ENCODE results near the gene ZNF132.
"Not testable (repeated sequence)": the region's sequence is repeated elsewhere in the genome, so short reads cannot be mapped to it uniquely, and the experiment has no call there.

The ZNF132 gene

DNA sequence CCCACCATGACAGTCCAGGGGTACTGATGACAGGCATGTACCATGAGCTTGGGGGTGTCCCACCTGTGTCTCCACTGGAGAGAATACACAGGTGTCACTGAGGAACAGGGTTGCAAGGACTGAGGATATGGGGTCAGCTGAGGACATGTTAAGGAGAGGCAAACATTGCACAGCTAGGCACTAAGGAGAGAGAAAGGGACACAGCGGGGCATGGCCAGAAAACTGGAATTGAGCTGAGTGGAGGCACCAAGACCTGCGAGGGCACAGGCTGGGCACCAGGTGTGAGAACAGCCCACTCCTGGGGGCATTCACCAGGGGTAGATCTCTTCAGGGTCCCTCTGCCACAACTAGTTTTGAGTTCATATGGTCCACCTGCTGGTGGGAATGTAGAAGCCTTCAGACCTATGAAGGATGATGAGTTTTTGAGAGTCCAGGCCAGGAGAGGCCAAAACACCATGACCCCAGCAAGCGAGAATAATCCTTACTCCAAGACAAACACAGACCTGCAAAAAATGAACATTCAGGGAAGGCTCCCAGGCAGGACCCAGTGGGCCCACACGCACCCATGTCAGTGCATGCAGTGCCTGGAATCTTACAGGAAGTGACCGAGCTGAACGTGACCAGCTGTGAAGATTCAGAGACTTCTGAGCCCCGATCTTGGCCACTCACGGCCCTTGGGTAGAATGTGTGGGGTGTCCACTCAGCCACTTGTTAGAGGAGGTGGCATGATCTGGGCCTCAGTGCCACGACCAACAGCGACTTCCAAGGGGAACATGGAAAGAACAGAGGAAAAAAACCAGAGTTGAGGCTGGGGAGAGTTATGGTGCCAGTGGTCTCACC, 32.9 kb downstream of the ZNF132 start:
- peak; percentile 58 for DNase-seq

DNA sequence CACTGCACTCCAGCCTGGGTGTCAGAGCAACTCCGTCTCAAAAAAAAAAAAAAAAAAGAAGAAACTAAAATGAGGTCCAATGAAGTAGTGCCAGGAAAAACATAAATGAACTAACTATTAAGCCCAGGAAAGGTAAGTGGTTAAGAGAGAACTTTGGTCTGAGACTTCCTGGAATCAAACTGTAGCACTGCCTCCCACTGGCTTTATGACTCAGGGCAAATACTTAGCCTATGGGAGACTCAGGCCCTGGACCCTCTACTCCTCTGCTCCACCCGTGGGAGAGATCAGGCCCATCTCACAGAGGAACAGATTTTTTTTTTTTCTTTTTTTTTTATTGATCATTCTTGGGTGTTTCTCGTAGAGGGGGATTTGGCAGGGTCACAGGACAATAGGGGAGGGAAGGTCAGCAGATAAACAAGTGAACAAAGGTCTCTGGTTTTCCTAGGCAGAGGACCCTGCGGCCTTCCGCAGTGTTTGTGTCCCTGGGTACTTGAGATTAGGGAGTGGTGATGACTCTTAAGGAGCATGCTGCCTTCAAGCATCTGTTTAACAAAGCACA, 36.0 kb downstream of the ZNF132 start:
- not testable (repeated sequence) for DNase-seq

DNA sequence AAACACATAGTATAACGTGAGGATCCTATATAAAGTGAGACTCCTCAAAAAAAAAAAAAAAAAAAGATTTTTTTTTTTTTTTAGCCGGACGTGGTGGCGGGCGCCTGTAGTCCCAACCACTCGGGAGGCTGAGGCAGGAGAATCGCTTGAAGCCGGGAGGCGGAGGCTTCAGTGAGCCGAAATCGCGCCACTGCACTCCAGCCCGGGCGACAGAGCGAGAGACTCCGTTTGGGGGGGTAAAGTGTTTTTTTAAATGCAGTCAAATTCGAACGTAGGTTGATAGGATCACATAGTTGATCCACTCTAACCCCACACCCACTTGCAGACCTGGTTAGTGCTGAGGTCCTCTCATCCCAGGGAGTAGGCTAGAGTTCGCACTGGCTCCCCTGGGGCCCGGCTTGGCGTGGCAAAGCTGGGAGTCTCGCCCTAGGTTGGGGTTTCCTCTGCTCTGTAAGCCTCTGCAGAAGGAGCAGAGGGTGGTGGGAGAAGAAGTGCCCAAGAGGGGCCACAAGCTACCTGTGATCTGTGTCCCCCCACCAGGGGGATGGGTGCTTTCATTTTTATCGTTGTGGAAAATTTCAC, 38.0 kb downstream of the ZNF132 start:
- no peak for DNase-seq

DNA sequence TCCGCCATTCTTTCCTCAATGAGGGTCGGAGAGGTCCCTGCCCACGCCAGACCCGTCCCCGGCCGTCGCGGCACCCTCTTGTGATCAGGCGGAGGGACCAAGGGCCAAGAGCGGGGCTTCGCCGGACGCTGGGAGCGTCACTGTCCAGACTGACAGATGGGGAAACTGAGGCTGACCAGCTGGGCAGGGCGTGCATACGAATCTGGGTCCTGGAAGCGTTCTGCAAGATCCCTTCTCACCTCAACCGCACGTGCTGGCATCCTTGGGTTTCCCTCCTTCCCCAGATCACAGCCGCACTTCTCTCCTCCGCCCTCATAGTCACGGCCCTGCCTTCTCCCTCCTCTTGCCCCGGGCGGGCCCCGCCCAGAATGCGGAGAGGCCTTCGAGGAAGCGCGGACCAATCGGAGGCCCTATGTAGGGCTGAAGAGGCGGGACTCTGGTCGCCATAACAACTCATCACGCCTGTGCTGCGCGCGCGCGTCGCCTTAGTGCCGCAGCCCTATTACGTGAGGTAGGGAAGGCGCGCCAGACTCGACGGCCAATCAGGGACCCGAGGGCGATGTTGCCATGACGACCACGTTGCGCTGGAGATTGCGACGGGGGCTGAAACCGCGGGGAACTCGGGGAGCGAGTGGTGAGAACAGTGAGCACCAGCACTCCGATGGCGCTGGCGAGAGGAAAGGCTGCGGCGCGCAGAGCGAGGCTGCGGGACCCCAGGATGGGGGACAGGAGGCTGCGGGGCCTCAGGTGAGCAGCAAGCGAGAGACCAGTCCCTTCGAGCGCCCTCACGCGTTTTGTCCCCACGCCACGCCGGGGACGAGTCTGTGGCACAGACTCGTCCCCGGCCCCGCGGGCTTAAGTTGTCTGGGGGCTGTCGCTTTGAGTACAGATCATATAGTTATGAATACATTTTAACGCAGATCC, 38.8 kb downstream of the ZNF132 start:
- DNase-seq, result peak; percentile 100

DNA sequence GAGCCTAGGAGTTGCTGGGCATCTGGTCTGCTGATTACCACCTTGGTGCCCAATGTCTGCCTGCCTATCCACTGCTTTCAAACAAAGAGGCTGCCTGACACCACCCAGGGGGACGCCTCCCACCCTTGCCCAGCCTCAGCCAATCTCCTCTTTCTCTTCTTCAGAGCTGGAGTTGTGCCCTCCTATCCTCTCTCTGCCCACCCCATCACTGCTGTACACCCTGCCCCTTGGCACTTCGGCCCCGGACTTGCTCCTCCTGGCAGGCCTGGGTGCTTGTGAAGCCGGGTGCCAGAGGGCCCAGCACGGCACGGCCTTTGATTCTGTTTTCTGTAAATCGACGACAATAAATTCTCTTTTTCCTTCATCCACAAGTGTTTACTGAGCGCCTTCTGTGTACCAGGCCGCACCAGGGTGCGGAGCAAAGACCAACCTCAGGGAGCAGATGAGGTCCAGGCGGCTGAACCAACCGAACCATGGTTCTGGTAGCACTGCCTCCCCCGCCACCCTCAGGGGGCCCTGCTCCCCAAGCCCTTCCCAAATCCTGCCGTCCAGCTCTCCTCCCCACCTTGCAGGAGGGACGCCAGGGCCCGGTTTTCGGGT, 39.5 kb downstream of the ZNF132 start:
- DNase-seq, result peak; percentile 45

DNA sequence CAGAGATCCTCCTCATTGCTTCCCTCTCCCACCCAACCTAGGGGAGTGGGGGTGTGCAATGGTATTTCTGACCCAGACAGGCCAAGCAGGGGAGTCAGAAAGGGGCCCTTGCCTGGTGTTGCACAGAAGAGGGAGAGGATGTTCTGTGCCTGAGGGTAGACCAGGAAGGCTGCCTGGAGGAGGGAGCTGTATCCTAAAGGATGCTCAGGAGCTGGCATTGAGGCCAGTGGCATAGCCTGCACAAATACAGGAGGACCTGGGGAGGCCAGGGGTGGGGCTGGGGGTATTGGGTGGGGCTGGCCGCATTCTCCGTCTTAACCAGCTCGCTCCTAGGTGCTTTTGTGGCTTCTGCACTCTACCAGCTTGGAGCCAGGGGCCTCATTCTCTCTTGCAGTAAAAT, 40.0 kb downstream of the ZNF132 start:
- DNase-seq, result no peak

DNA sequence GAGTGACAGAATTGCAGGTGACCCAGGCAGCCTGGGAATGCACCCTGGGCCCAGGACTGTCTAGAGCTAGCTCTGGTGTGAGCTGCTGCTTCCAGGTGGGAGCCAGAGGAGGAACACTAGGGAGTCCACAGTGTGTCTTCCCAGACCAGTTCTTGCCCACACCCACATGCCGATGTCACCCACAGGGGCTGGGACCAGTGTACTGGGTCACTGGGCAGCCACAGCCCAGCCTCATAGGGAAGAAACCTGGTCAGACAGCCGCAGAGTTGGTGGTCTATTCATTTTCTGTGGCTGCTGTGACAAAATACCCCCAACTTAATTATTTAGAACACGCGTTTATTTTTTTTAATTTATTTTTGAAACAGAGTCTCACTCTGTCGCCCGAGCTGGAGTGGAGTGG, 41.4 kb downstream of the ZNF132 start:
- DNase-seq, result no peak

DNA sequence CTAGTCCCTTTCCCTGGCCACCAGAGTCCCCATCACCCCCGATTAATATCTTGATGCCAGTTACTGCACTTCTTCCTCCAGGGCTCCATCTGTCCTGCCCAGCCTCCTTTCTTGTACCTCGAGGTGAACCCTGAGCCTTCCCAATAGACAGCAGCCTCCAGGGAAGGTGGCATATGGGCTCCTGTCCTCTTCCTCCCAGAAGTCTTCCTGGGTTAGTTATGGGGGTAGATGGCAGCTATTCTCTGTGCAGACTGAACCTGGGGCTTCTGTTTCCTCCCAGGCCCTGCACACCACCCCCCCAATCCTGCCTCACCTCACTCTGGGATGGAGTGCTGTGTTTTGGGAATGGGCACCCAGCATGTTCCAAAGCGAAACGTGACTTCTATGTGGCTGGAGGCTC, 41.9 kb downstream of the ZNF132 start:
- DNase-seq, result no peak

DNA sequence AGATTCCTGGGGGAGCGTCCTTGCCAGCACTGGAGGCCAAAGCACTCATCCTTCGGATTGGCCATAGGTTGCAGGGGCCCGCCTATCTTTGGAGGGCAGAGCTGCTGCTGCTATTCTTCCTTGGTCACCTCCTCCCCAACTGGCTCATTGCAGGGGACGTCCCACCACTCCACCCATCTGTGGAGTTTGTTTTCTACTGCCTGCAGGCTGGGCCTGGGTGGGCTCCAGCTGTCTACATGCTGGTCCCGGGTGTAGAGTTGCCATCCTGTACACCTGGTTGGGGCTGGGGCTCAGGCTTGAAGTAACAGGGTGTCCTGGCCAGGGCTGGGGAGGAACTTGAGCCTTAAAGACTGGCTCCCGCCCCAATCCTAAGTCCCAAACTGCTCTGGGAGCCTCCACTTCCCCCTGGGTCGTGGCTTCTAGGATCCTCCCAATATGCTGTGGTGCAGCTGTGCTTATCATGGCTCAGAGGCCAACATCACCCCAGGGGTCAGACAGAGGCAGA, 42.4 kb downstream of the ZNF132 start:
- peak; percentile 35 for DNase-seq

DNA sequence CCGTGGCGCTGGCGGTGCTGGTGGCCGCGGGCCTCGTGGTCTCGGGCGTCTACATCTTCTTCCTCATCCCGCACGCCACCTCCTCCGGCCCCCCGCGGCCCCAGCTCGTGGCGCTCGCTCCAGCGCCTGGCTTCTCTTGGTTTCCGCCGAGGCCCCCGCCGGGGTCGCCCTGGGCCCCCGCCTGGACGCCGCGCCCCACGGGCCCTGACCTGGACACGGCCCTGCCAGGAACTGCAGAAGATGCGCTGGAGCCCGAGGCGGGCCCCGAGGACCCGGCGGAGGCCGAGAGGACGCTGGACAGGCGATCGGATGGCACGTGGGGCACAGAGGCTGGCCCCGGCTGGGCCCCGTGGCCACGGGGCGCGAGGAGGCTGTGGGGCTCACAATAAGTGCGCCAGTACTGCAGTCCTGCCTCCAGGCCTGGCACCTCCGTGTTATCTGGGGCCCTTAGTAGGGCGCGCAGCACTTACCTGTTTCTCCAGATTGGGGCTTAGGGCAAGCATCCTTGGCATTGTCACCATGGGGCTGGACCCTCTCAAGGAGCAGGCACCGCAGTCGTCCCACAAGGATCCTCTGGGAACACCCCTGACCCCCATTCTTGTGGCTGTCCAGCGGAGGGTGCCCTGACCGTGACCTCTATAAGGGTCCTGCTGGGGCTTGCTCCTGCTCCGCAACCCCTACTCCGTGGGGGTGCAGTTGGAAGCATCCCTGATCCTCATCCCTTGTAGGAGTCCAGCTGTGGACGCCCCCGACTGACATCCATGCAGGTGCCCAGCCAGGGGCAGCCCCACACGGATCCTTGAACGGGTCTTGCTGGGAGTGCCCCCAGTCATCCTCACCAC, 43.0 kb downstream of the ZNF132 start:
- DNase-seq, result no peak

DNA sequence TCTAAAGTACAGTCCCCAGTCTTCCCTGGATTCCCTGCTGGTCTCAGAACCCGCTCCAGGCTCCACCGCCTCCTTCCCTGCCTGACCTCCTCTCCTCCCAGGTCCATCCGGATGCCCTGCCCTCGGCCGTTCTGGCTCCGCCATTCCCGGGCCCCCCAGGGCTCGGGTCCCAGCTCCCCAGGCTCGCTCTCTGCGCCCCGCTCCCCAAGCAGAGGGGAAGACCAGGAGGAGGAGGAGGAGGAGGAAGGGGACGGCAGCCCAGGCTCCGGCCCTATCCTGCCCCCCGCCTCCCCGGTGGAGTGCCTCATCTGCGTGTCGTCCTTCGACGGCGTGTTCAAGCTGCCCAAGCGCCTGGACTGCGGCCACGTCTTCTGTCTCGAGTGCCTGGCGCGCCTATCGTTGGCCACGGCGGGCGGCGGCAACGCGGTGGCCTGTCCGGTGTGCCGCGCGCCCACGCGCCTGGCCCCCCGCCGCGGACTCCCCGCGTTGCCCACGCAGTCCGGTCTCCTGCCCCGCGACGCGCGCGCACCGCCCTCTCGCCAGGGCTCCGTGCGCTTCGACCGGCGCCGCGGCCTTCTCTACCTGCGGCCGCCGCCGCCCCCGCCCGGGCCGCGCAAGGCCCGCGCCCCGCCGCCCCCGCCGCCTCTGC, 43.9 kb downstream of the ZNF132 start:
- peak; percentile 57 for DNase-seq

DNA sequence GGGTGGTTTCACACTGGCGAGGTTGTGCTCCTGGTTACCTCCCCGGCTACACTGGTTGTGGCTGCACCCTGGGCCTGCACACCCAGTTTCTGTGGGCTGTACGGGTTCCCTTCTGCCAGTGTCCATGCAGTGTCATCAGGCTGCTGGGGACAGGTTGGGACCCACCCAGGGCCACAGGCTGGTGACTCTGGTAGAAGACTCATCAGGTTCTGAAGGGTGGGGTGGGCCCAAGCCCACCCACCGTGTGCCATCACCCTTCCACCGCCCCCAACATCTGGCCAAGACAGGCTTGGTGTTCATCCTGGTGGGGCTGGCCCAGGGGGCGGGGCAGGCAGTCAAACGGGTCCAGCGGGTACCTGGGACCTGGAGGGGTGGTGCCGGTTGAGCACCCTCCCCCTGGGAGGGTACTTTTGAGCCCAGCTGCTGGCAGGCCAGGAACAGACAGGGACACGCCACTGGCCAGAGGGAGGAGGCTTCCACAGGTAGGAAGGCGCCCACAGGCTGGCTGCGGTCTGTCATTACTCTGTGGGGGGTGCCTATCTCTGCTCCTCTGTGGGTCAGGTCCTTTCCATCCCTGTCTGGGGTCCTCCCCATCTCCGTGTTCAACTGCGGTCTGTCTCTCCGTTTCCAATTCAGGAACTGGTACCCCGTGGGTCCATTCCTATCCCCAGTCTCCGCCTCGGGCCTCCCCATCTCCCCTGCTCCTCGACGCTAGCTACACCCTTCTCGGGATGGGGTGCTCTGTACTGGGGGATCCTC, 44.6 kb downstream of the ZNF132 start, which contains the start of gene RNF225:
Gene RNF225 (plus strand): TSS at position 437 of the 759 bp plus-strand sequence. CDS start 434 bp downstream, outside the sequence.
- DNase-seq, result peak; percentile 50

DNA sequence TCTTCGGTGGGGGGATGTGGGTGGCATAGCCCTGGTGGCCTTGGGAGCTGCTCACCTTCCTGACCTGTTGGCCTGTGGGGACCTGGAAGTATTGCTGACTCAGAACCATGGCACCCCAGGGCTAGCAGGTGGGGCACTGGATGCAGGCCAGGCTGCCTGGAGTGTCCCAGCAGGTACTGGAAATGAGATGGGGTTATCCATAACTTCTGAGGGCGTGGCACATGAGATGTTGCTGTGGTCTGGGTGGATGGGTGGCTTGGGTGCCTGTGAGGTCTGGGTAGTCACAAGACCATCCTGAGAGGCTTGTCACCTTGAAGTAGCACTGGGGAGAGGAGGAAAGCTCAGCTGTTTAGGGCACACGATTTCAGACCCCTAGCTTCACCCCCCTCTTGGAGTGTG, 45.1 kb downstream of the ZNF132 start:
- DNase-seq, result no peak

DNA sequence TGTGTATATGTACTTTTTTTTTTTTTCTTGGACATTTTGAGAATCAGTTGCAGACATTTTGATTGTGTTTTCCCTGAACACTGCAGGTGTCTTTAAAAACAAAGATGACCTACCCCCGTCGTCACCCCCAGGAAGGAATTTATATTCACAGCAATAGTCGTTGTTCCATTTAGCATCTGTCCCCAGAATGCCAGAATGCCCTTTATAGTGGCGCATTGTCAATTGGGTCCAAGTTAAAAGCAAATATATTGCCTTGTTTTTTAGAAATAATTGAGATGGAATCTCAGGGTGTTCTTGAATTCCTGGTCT, 46.3 kb downstream of the ZNF132 start:
- DNase-seq, result no peak

DNA sequence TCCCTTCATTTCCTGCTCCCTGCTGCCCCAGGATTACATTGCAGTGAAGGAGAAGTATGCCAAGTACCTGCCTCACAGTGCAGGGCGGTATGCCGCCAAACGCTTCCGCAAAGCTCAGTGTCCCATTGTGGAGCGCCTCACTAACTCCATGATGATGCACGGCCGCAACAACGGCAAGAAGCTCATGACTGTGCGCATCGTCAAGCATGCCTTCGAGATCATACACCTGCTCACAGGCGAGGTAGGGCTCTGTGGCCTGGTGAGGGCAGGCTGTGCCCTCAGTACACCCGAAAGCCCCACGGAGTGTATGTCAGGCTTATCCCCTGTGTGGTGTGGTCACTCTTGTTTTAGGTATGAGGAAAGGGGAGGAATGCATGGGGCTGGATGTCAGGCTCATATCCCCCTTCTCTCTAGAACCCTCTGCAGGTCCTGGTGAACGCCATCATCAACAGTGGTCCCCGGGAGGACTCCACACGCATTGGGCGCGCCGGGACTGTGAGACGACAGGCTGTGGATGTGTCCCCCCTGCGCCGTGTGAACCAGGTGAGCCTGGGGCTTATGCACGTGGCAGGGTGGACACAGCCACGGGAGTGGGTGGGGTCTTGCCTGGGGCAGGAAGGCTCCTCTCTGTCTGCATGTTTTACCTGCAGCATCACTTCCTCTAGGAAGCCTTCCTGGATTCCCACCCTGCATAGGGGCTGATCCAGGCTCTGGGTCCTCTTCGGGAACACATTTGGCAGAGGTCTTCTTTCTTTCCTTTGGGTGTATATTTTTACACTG, 46.8 kb downstream of the ZNF132 start:
- no peak for DNase-seq

DNA sequence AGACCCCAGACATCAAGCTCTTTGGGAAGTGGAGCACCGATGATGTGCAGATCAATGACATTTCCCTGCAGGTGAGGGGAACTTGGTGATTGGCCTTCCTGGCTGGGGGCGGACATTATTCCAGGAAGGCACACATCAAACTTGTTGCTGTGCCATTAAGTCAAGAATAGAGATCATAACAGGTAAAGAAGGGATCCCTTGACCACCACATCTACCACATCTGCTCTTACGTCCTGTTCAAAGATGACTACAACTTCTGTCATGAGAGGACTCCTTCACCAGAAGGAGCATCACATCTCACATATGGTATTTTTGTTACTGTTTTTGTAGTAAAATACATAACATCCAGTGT, 51.8 kb downstream of the ZNF132 start:
- no peak for DNase-seq

DNA sequence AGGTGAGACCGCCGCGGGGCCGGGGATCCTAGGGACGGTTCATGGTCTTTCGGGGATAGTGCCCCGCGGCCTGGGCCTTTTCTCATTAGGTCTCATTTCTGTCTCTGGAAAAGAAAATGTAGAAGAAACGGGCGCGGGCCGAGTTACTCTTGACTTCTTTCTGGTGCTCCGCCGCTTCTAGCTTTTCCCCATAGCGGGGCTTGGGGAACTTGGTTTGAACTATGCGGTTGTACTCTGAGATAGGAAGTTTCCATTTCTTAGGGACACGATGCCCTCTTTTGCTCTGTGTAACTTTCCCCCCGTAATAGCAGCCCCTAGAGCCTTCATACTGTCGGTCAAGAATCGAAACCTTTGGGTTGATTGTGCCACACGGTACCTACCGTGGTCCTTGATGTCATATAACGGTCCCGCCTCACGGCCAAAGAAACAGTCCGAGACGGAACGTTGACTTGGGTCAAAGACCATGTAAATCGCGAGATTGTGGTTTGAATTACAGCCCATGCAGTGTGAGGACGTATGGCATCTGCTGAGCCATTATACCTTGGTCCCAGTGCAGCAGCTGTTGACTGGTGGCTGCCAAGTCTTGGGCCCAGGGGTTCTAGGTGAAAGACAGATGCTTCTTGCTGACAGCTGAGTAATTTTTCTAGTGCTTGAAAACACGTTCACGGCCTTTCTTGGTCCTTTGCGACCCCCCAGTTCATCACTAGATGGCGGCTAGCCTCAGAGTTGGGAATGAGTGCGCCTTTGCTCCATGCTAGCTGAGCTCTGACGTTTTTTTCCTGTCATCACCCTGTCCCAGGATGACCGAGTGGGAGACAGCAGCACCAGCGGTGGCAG, 52.4 kb downstream of the ZNF132 start:
- DNase-seq, result peak; percentile 35

DNA sequence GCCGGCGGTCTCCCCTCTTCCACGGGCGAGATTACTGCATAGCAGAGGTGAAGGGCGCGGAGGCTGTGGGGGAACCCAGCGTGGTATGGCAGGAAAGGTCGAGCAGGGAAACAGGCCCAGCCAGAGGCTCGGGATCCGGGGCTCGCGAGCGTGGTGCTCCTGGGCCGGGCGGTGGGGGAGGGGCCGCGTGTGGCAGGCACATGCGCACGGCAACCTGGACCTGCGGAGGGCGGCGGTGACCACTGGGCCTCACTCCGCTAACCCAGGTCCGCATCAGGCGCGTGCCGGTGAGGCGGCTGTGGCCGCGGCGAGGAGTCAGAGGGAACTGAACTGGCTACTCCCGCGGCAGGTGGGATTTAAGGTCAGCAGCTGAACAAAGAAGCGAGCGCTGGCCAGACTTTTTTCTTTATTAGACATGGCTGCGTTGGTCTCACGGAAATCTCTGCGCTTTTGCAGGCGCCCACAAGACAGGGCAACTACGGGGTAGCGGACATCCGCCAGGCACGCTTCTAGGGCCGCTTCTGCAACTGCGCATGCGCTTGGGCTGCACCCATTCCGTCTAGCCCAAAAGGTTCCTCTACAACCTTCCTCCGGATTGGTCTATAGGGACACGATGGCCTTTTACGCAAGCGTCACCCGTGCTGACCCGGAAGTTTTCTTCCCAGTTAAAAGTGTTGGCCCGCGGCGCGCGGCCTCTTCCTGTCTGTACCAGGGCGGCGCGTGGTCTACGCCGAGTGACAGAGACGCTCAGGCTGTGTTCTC, 53.2 kb downstream of the ZNF132 start, which contains the start of gene RPS5:
Gene RPS5 (plus strand): TSS at position 694 of the 762 bp plus-strand sequence. CDS start 869 bp downstream, outside the sequence.
- peak; percentile 100 for DNase-seq
